ENCODE measurements around the gene SND1. TPM values are rescaled to one million over a fixed set of nuclear protein-coding genes. Genes with fewer than 3 reads are reported as not detected.

Gene SND1
- total RNA-seq, 2 donors from 2014 or later, result 146 to 155 TPM

DNA sequence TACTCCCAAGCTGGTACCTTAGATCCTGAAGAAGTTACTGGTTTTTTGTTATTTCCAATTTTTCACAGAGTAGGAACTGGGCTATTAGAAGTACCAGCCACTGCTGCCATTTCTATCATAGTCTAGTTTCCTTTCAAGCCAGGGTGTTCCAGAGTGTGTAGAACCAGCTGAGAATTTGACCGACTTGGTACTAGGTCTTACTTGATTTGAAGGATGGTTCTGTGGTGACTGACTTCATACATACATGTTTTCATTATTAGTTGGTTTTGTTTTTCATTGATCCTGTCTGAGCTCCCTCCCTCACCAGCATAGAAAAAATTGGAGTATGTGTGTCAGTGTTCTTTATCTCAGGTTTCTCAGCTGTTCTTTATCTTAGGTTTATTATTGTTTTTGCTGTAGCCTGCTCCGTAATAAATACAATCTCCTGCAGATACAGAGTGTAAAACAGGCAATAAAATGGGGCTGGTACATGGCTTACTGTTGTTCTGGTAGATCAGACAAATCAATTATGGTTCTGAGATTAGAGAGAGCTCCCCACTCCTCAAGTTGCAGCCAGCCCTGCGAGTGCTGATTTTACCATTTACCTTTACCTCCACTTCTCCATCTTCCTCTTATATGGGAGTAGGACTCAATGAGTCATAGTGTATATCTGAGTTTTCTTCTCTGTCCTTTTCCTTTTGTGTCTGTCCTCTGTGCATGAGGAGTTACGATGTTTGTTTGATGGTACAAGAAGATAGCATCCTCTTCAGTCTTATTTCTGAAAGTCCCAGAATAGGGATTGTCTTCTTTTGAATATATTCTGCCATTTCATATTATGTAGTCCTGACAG is 256.6 kb downstream of the SND1 start:
- intact Hi-C loops (cut with DNase I), result no loop called here
- Histone ChIP-seq H3K4me3 (no peak overlapping the region), H3K36me3 (replicated peaks in 1 of 2; ENCODE audit: insufficient read depth in 1 of 2, low read depth in 2 of 2) (no peaks in the 10 kb centered on the region), H3K4me1 (peaks cover 46% of the 10 kb centered on the region), H3K27me3 (no peaks in the 10 kb centered on the region), H3K27ac (no peak overlapping the region), H3K9me3 (no peaks in the 10 kb centered on the region)
- no peak for DNase-seq
- WGBS, 2 donors, result 74 to 77% methylated on average over 4 of the region's 4 CpGs
- no peak for ATAC-seq
- TF ChIP-seq POLR2A (IDR thresholded peaks at IDR 0.05), result no peak
- TF ChIP-seq, protein P1, sequence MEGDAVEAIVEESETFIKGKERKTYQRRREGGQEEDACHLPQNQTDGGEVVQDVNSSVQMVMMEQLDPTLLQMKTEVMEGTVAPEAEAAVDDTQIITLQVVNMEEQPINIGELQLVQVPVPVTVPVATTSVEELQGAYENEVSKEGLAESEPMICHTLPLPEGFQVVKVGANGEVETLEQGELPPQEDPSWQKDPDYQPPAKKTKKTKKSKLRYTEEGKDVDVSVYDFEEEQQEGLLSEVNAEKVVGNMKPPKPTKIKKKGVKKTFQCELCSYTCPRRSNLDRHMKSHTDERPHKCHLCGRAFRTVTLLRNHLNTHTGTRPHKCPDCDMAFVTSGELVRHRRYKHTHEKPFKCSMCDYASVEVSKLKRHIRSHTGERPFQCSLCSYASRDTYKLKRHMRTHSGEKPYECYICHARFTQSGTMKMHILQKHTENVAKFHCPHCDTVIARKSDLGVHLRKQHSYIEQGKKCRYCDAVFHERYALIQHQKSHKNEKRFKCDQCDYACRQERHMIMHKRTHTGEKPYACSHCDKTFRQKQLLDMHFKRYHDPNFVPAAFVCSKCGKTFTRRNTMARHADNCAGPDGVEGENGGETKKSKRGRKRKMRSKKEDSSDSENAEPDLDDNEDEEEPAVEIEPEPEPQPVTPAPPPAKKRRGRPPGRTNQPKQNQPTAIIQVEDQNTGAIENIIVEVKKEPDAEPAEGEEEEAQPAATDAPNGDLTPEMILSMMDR (IDR thresholded peaks at IDR 0.05), result no peak

DNA sequence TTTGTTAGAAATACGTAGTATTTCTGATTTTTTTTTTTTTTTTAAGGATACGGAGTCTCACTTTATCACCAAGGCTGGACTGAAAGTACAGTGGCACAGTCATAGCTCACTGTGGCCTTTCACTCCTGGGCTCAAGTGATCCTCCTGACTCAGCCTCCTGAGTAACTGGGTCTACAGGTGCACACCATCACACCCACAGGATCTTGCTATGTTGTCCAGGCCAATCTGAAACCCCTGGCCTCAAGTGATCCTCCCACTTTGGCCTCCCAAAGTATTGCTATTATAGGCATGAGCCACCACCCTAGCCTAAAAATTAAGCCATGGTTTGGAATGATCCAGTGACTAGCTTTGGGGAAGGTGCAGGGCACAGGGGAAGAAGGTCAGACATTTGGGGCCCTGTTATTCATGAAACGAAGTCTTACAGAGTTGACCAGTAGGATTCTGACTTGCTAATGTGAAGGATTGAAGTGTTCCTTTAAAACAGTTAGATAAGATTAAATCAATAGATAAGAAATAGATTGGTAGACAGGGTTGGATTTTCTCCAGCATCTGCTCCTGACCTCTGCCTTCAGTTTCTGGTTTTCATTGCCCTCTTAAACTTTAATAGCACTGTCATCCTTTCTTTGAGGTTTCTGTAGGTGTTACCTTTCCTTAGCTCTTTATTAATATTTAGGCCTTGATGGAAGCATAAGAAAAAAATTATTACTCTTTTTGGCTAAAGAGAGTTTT is 257.6 kb downstream of the SND1 start:
- Histone ChIP-seq H3K4me3 (no peak overlapping the region), H3K27me3 (no peaks in the 10 kb centered on the region), H3K36me3 (replicated peaks in 1 of 2; ENCODE audit: insufficient read depth in 1 of 2, low read depth in 2 of 2) (no peaks in the 10 kb centered on the region), H3K4me1 (peaks cover 46% of the 10 kb centered on the region), H3K9me3 (no peaks in the 10 kb centered on the region), H3K27ac (no peak overlapping the region)
- WGBS, 2 donors, result 81 to 90% methylated on average over 3 of the region's 3 CpGs
- ATAC-seq, result no peak
- TF ChIP-seq, protein P1 (IDR thresholded peaks at IDR 0.05), result no peak
- no peak for TF ChIP-seq POLR2A (IDR thresholded peaks at IDR 0.05)
- intact Hi-C loops (cut with DNase I), result no loop called here
- no peak for DNase-seq

DNA sequence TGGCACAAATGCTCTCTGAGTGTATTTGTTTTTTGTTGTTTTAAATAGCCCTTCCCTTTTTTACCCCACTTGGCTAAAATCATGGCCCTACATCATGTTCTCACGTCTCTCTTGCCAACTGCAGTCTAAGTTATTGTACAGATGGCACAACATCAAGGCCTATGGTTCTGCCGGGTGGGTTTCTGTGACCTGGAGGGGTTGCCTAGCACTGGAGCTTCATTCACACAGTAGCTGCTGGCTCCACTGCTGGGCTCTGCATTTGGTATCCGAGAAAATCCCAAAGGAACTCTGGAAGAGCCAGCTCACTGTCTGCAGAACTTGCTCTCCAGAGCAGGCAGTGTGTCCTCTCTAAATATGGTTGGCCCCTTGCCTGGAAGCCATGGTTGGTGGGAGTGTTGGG is 258.7 kb downstream of the SND1 start:
- Histone ChIP-seq H3K27ac (no peak overlapping the region), H3K4me3 (no peak overlapping the region), H3K36me3 (replicated peaks in 1 of 2; ENCODE audit: insufficient read depth in 1 of 2, low read depth in 2 of 2) (no peaks in the 10 kb centered on the region), H3K9me3 (no peaks in the 10 kb centered on the region), H3K27me3 (no peaks in the 10 kb centered on the region), H3K4me1 (peaks cover 46% of the 10 kb centered on the region)
- intact Hi-C loops (cut with DNase I), result no loop called here
- ATAC-seq (no peak), DNase-seq (no peak)
- 80 to 87% methylated on average over 3 of the region's 3 CpGs for WGBS, 2 donors
- TF ChIP-seq, protein P1 (IDR thresholded peaks at IDR 0.05), result no peak
- TF ChIP-seq POLR2A (IDR thresholded peaks at IDR 0.05), result no peak

DNA sequence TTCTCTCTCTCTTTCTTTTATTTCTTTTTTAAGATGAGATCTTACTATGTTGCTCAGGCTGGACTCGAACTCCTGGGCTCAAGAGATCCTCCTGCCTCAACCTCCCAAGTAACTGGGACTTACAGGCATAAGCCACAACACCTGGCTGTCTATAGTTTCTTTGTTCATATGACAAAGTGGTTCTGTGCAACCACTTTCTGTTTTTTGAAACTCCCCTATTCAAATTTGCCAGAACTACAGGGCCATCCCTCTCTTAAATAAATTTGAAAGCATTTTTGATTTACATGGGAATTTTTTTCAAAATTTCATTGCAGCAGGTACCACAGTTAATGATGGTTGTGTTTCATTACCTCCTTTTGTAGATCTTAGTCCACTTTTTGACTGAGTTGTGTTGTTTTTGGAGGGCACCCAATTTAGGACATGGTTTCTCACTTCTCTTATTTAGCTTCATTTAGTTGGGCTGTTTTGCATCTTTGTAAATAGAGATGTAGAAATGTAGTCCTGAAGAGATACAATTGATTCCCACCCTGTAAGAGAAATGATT is 260.0 kb downstream of the SND1 start:
- H3K4me3 ChIP-seq, result no peak overlapping the region
- intact Hi-C loops (cut with DNase I), result no loop called here

More for the DNA sequence above, 260.0 kb downstream of the SND1 start:
- H3K27me3 ChIP-seq, result no peaks in the 10 kb centered on the region
- ATAC-seq (no peak), DNase-seq (no peak)
- H3K27ac ChIP-seq, result no peak overlapping the region
- TF ChIP-seq, protein P1 (IDR thresholded peaks at IDR 0.05), result no peak
- TF ChIP-seq POLR2A (IDR thresholded peaks at IDR 0.05), result no peak
- no peaks in the 10 kb centered on the region for H3K36me3 ChIP-seq (replicated peaks in 1 of 2; ENCODE audit: insufficient read depth in 1 of 2, low read depth in 2 of 2)
- H3K4me1 ChIP-seq, result peaks cover 43% of the 10 kb centered on the region
- no peaks in the 10 kb centered on the region for H3K9me3 ChIP-seq
- 100% methylated on average over 1 of the region's 1 CpG for WGBS, 2 donors

Measured in body of pancreas (tissue), 4 donors.